Motor neuron (in vitro differentiated cells): ENCODE measurements around the gene SLC6A13. TPM values are rescaled to one million over a fixed set of nuclear protein-coding genes. Genes with fewer than 3 reads are reported as not detected.
"Not testable (repeated sequence)": the region's sequence is repeated elsewhere in the genome, so short reads cannot be mapped to it uniquely, and the experiment has no call there.

Experiments used
- ATAC-seq, 8 experiments: fragments of 200-7000 bp; cut with Tn5 transposase; replicated peaks in 6 of 8; 2 replicates each; pipeline ENCODE4 v1.8.0; 2021; ENCODE audit warnings: mild to moderate bottlenecking in 8 of 8, moderate library complexity in 8 of 8
- H3K27ac ChIP-seq, 2 donors: fragments of 250-450 bp; sonication (Bioruptor Pico); 2 replicates each; pipeline ENCODE4 v1.9.0; 2021; ENCODE audit warnings: antibody characterized with exemption in 2 of 2, mild to moderate bottlenecking in 2 of 2, moderate library complexity in 1 of 2
- H3K4me1 ChIP-seq, 2 donors: fragments of 250-450 bp; sonication (Bioruptor Pico); replicated peaks in 1 of 2; 2 replicates each; pipeline ENCODE4 v1.6.1; 2021; ENCODE audit warnings: antibody characterized with exemption in 2 of 2, mild to moderate bottlenecking in 2 of 2, moderate library complexity in 1 of 2
- H3K4me3 ChIP-seq, 5 donors: fragments of 250-450 bp; sonication (Bioruptor Pico); 2 replicates each; pipeline ENCODE4 v1.9.0; 2021; ENCODE audit warnings: antibody characterized with exemption in 5 of 5, mild to moderate bottlenecking in 5 of 5, moderate library complexity in 4 of 5
- WGBS, 10 experiments: fragments of 450-650 bp; shearing (Covaris generic); methylation state at CpG; one replicate each; pipeline ENCODE4 v1.0.0; 2022; 5-methylcytosine and 5-hydroxymethylcytosine counted together
- in situ Hi-C, 9 experiments: fragments of 400-800 bp; cut with MboI; loops; one replicate each; pipeline ENCODE4 v1.15.0; 2021; ENCODE audit warnings: low sequenced_read_pairs in 9 of 9, low pct_unique_long_range_greater_than_20kb in 2 of 9; ENCODE audit not compliant: unreplicated experiment in 9 of 9
- total RNA-seq, 8 experiments: library from RNA; unstranded; fragments of 300-600 nt; gene quantifications; 2 replicates each; pipeline versions ENCODE4 v1.2.3 to v1.2.4, GENCODE V29; 2022

SLC6A13 gene
- total RNA-seq, 8 experiments from 2014 or later: 0.38 to 34.6 (median 0.93) TPM

DNA sequence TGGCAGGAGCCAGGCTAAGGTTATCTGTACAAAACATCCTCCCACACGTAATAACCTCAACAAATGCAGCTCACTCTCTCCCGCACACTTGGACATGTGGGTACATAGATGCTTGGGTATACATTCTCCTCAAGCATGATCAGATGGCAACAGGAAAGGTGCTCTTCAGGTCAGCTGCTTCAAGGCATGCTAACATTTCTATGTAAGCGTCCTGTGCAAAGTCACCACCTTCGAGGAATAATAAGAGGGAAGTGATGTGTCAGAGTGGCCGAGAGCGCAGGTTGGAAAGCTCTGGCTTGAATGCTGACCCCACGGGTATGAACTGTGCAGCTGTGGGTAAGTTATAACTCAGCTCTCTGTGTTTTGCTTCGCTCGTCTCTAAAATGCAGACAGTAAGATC, 24.5 kb downstream of the SLC6A13 start:
- Histone ChIP-seq H3K27ac (no peak overlapping the region), H3K4me3 (no peak overlapping the region), H3K4me1 (peaks cover 0 to 5% of the 10 kb centered on the region in 2 donors)
- in situ Hi-C loops: no loop called here
- ATAC-seq: no peak
- 63 to 100% (median 89%) methylated on average over 1 to 9 of the region's 9 CpGs; no CpG with 5 or more reads in 5 of the 10 experiments for WGBS, 10 experiments

DNA sequence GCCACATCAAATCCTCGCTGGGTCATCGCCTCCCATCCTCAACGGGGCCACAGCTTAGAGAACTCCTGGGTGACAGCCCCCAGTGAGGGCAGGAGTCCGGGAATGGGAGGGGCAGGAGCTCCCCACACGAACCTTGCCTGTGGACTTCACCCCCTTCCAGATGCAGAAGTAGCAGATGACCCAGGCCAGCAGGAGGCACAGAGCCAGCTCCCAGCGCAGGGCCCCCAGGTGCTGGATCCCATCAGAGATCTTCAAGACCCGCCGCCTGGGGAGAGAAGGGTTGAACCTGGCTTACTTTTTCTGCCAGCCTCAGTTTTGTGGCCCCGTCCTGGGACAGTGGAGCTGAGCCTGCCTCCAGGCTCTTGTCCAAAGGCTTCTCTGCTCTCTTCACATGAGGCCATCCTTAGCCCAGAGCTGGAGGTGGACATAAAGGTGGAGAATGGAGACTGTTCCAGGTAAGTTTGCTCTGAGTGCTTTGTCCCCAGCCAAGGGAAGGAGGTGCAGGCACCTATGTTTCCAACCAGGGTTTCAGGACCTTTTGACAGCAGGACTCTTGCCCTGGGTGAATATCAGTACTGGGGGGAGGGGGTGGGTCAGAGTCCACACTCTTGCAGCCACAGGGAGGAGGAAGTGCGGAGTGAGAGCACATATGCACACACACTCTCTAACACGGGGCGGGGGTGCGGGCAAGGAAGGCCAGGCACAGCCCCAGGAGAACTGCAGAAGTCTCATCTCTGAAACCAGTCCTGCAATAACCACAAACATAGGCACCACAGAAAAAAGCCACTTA, 25.4 kb downstream of the SLC6A13 start:
- no peak overlapping the region for H3K4me3 ChIP-seq
- in situ Hi-C loops: no loop called here
- H3K4me1 ChIP-seq: peaks cover 0 to 6% of the 10 kb centered on the region in 2 donors
- 20 to 78% (median 40%) methylated on average over 3 to 6 of the region's 13 CpGs; no CpG with 5 or more reads in 5 of the 10 experiments for WGBS, 10 experiments
- H3K27ac ChIP-seq: no peak overlapping the region
- ATAC-seq: peak in 2 of 8 experiments; percentile 5 to 16

DNA sequence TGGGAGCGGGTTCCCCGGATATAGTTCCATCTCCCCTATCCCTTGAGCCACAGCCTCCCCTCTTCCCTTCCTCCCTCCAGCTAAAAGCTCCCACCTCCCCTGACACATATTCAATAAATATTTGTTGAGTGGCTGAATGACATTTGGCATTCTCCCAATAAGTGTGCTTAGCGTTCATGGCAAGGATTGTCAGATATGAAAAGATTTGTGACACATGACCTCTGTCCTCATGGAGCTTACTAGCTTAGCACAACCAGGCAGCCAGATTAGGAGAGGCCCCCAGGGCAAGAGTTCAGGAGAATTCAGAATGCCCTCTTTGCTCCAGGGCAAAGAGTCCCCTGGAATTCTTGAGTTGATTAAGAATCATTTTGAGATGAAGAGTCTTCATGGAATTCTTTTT, 26.2 kb downstream of the SLC6A13 start:
- Histone ChIP-seq H3K4me3 (no peak overlapping the region), H3K27ac (no peak overlapping the region), H3K4me1 (peaks cover 0 to 6% of the 10 kb centered on the region in 2 donors)
- 13 to 100% (median 89%) methylated on average over 1 to 3 of the region's 3 CpGs; no CpG with 5 or more reads in 4 of the 10 experiments for WGBS, 10 experiments
- in situ Hi-C loops: no loop called here
- no peak for ATAC-seq

DNA sequence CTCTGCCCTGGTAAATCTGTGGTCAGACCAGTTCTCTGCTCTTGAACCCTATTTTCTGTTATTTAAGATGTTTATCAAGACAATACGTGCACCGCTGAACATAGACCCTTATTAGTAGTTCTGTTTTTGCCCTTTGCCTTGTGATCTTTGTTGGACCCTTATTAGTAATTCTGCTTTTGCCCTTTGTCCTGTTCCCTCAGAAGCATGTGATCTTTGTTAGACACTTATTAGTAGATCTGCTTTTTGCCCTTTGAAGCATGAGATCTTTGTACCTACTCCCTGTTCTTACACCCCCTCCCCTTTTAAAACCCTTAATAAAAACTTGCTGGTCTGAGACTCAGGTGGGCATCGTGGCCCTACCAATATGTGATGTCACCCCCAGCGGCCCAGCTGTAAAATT, 26.7 kb downstream of the SLC6A13 start:
- H3K27ac ChIP-seq, H3K4me3 ChIP-seq, ATAC-seq, in situ Hi-C loops, H3K4me1 ChIP-seq: not testable (repeated sequence)
- WGBS, 10 experiments: 6 to 71% (median 55%) methylated on average over 2 to 4 of the region's 4 CpGs; no CpG with 5 or more reads in 2 of the 10 experiments

DNA sequence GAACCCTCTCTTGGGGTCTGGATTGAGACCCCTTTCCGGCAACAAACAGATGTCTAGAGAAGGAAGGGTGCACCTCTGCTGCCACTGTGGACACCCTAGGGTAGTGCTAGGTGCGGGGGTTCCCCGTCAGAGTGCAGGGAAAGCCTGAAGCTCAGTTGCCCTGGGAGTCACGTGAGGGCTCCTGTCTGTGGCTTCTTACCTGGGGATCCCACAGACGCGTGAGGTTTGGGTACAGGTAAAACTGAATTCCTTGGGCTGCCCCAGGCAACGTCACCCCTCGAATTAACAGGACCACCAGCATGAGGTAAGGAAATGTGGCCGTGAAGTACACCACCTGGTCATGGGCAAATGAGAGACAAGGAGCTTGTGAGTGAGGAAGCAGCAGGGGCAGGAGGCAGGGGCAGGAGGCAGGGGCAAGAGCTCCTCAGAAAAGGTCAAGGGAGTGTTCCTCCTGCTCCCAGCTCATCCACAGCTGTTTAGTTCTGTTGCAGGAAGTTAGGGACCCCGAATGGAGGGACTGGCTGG, 27.7 kb downstream of the SLC6A13 start:
- no peak for ATAC-seq
- Histone ChIP-seq H3K4me1 (peaks cover 0 to 6% of the 10 kb centered on the region in 2 donors), H3K4me3 (no peak overlapping the region), H3K27ac (no peak overlapping the region)
- WGBS, 10 experiments: 0 to 100% (median 89%) methylated on average over 1 to 3 of the region's 10 CpGs; no CpG with 5 or more reads in 2 of the 10 experiments
- in situ Hi-C loops: no loop called here

DNA sequence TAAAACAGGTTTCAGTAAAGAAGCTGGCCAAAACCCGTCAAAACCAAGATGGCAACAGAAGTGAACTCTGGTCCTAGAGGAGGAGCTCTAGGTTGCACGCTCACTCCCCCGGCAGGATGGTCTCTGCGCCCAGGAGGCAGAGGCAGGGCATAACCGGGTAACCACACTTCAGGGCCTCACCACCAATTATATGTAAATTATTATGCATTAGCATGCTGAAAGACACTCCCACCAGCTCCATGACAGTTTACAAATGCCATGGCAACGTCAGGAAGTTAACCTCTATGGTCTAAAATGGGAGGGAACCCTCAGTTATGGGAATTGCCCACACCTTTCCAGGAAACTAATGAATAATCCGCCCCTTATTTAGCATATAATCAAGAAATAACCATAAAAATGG, 28.6 kb downstream of the SLC6A13 start:
- no peak overlapping the region for H3K4me3 ChIP-seq
- H3K27ac ChIP-seq: no peak overlapping the region
- 0 to 100% (median 47%) methylated on average over 1 to 5 of the region's 7 CpGs for WGBS, 10 experiments
- H3K4me1 ChIP-seq: peaks cover 0 to 6% of the 10 kb centered on the region in 2 donors
- in situ Hi-C loops: no loop called here
- ATAC-seq: peak in 3 of 8 experiments; percentile 55 to 84 (median 62)

DNA sequence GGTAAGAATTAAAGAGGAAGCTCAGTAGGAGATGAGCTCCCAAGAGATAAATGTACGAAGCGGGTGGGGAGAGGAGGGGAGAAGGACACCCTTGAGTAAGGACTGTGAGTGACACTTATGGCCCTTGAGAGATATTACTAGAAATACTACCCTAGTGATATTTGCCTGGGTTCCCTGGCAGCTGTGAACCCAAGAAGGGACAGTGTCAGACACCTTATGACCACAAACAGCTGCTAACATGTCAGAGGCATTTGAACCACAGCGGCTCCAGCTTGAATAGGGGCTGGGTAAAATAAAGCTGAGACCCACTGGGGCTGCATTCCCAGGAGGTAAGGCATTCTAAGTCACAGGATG, 29.0 kb downstream of the SLC6A13 start:
- 67 to 100% (median 82%) methylated on average over 1 to 3 of the region's 3 CpGs; no CpG with 5 or more reads in 5 of the 10 experiments for WGBS, 10 experiments
- in situ Hi-C loops: no loop called here
- H3K4me1 ChIP-seq: peaks cover 0 to 6% of the 10 kb centered on the region in 2 donors
- H3K27ac ChIP-seq: no peak overlapping the region
- H3K4me3 ChIP-seq: no peak overlapping the region
- no peak for ATAC-seq

DNA sequence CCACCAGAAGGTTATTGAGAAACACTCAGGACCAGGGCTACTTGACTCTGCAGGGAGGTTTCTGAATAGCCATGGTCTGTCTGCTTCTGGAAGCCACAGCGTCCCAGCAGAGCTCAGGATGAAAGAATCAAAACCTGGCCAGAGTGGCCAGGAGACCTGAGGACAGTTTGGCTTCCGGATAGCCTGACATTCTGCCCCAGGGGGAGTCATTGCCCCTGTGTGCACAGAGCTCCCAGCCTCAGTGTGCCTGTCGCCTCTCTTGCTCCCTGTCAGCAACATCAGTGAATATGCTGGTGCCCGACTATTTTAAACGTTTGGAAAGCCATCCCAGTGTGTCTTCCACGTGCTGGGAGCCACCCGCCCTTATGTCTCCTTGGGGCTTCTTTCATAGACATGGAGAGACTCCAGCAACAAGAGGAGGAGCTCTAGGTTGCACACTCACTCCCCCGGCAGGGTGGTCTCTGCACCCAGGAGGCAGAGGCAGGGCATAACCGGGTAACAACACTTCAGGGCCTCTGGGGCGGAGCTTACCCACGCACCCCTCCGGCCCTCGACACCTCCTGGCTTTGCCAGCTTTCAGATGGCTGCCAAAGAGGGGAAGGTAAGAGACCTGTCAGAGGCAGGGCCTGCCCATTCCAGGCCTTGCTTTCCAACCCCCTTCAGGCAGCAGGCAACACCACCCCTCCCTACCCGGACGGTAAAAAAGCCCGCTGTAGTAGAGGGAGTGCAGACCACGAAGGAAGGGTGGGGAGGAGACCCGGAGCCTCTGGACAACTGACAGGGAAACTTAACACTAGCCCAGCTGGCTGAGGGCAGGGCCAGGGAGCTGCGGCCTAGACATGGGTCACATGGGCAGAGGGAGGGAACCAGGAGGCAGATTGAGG, 29.7 kb downstream of the SLC6A13 start:
- ATAC-seq: peak; percentile 49 to 89 (median 74)
- H3K4me1 ChIP-seq: peaks cover 0 to 6% of the 10 kb centered on the region in 2 donors
- WGBS, 10 experiments: 5 to 100% (median 65%) methylated on average over 1 to 9 of the region's 19 CpGs; no CpG with 5 or more reads in 2 of the 10 experiments
- in situ Hi-C loops: no loop called here
- H3K4me3 ChIP-seq: no peak overlapping the region
- no peak overlapping the region for H3K27ac ChIP-seq

DNA sequence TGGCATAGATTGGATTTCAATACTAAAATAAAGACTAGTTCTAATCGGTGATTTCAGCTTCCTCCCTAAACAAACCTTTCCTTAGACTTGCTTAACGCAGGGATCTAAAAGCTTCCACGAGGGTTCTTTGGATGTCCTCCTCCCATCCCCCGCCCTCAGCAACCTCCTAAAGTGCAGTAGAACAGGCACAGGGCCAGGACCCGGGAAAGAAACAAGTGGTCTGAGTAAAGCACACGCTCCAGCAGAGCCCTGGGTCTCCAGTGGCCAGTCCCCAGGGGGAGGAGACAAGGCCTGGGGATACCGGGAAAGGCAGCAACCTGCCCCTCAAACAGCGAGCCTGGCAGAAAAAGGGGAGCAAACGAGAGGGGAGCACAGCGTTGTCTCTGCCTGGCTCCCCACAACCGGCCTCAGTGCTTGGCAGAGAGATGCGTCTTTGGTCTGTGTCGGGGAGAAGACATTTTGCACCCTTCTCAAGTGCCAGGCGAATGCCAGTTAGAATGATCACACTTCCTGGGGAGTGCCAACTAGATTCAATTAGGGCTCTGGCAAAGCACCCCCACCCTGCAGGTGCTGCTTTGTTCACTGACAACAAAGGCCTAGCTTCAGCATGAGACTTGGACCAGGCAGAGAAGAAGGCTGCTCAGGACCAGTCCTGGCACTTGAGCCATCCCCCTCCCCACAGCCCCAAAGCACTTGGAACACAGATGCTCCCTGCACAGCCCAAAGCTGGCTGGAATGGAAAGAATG, 31.5 kb downstream of the SLC6A13 start:
- no peak overlapping the region for H3K27ac ChIP-seq
- peaks cover 0 to 6% of the 10 kb centered on the region in 2 donors for H3K4me1 ChIP-seq
- WGBS, 10 experiments: 0 to 62% (median 32%) methylated on average over 1 to 11 of the region's 14 CpGs; no CpG with 5 or more reads in 2 of the 10 experiments
- in situ Hi-C loops: no loop called here
- H3K4me3 ChIP-seq: no peak overlapping the region
- ATAC-seq: peak in 1 of 8 experiments; percentile 28

DNA sequence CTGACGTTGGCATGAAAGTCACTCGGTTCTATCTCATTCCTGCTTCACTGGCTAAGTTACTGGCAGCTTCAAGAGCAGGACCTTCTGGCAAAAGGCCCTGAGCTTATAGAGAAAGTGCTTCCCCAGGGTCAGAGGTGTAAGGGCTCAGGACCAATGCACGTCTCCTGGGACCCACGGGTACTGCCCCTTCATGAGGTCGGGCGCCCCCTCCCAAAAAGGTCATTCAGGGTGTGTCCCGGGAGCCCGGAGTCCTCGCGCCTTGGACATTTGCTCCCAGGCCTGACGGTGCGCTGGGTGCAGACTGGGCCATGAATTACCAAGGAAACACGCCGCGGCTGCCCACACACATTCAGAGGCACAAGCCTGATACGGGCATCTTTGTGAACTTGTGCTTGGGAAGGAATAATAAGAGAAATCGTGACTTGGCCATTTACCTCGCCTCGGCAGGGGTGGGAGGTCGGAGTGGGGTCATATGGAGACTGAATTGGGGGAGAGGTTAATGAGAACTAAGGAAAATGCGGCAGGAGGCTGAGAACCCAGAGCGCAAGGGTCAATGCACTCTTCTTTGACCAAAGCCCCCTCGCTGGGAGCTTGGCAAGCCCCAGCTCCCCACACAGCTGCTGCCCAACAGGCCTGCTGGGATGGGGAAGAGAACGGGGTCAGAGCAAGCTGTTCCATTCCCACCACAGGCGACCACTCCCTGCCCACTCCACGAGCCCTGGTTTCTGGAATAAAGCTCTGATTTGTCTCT, 33.0 kb downstream of the SLC6A13 start:
- peaks cover 0 to 6% of the 10 kb centered on the region in 2 donors for H3K4me1 ChIP-seq
- no peak for ATAC-seq

DNA sequence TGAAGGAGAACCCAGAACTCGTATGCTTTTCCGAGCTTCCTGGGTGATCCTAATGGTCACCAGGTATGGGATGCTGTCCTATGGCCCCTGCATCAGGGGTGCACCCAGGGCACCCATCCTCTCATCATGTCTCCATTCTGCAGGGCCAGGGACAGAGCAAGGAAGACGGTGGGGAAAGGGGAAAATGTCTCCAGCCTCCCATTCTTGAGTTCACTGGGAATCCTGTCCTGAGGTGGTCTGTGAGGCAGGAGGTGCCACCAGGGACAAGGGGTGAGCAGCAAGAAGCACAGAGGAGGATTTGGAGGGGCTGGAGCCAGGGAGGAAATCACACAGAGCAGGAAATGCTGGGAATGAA, 33.8 kb downstream of the SLC6A13 start:
- Histone ChIP-seq H3K27ac (no peak overlapping the region), H3K4me3 (no peak overlapping the region), H3K4me1 (peaks cover 0 to 6% of the 10 kb centered on the region in 2 donors)
- no peak for ATAC-seq
- in situ Hi-C loops: no loop called here
- WGBS, 10 experiments: 94% methylated on average over 3 of the region's 3 CpGs; no CpG with 5 or more reads in 9 of the 10 experiments

More for the DNA sequence above, 33.0 kb downstream of the SLC6A13 start:
- in situ Hi-C loops: no loop called here
- Histone ChIP-seq H3K27ac (no peak overlapping the region), H3K4me3 (no peak overlapping the region)
- 17 to 61% (median 37%) methylated on average over 2 to 12 of the region's 26 CpGs; no CpG with 5 or more reads in 2 of the 10 experiments for WGBS, 10 experiments
